Mucosa of stomach (tissue), 1 donor: ENCODE measurements around the gene MKRN3.

ENCODE experiments used
- H3K27me3 ChIP-seq: one replicate; pipeline ENCODE4 v1.7.0; 2013; ENCODE audit warnings: mild to moderate bottlenecking, low read length; ENCODE audit not compliant: control insufficient read depth, insufficient read depth
- H3K36me3 ChIP-seq: one replicate; pipeline ENCODE4 v1.7.0; 2013; ENCODE audit warnings: low read length; ENCODE audit not compliant: control insufficient read depth, insufficient read depth
- H3K4me1 ChIP-seq: one replicate; pipeline ENCODE4 v1.7.0; 2013; ENCODE audit warnings: mild to moderate bottlenecking, low read length; ENCODE audit not compliant: control insufficient read depth, insufficient read depth
- H3K4me3 ChIP-seq: one replicate; pipeline ENCODE4 v1.7.0; 2013; ENCODE audit warnings: low read length
- H3K9ac ChIP-seq: one replicate; pipeline ENCODE4 v1.7.0; 2013; ENCODE audit warnings: mild to moderate bottlenecking, low read length, moderate library complexity
- H3K9me3 ChIP-seq: one replicate; pipeline ENCODE4 v1.7.0; 2013; ENCODE audit warnings: mild to moderate bottlenecking, low read length, moderate library complexity; ENCODE audit not compliant: control insufficient read depth
- donor health status: Pancreatic carcinoma.

Gene MKRN3

GRCh38 chr15:23565395-23566070, at the start of gene MKRN3:
TSS of gene MKRN3 (plus strand) at chr15:23565674. CDS start at chr15:23565783, 109 bp downstream.
- Histone ChIP-seq H3K9ac (no peak within 1 kb of the TSS), H3K27me3 (no peaks in the 10 kb centered on the region), H3K36me3 (no peaks in the 10 kb centered on the region), H3K9me3 (no peaks in the 10 kb centered on the region), H3K4me1 (no peaks in the 10 kb centered on the region), H3K4me3 (no peak within 1 kb of the TSS)

GRCh38 chr15:23516866-23517265, 48.6 kb upstream of the MKRN3 start:
- no peak overlapping the region for H3K9ac ChIP-seq
- H3K4me1 ChIP-seq, result no peaks in the 10 kb centered on the region
- no peaks in the 10 kb centered on the region for H3K36me3 ChIP-seq
- H3K4me3 ChIP-seq, result no peak overlapping the region
- no peaks in the 10 kb centered on the region for H3K27me3 ChIP-seq
- no peaks in the 10 kb centered on the region for H3K9me3 ChIP-seq

GRCh38 chr15:23518104-23518503, 47.4 kb upstream of the MKRN3 start:
- Histone ChIP-seq H3K9ac (no peak overlapping the region), H3K4me1 (no peaks in the 10 kb centered on the region), H3K36me3 (no peaks in the 10 kb centered on the region), H3K27me3 (no peaks in the 10 kb centered on the region), H3K9me3 (no peaks in the 10 kb centered on the region), H3K4me3 (no peak overlapping the region)

- Histone ChIP-seq H3K4me1 (no peaks in the 10 kb centered on the region), H3K4me3 (no peak overlapping the region), H3K27me3 (no peaks in the 10 kb centered on the region), H3K9me3 (no peaks in the 10 kb centered on the region), H3K36me3 (no peaks in the 10 kb centered on the region), H3K9ac (no peak overlapping the region)
Measured at GRCh38 chr15:23524816-23525215, 40.7 kb upstream of the MKRN3 start.

GRCh38 chr15:23529891-23530290, 35.6 kb upstream of the MKRN3 start:
- no peaks in the 10 kb centered on the region for H3K36me3 ChIP-seq
- H3K4me1 ChIP-seq, result no peaks in the 10 kb centered on the region
- H3K27me3 ChIP-seq, result no peaks in the 10 kb centered on the region
- no peaks in the 10 kb centered on the region for H3K9me3 ChIP-seq
- no peak overlapping the region for H3K9ac ChIP-seq
- no peak overlapping the region for H3K4me3 ChIP-seq

- no peak overlapping the region for H3K4me3 ChIP-seq
- H3K9me3 ChIP-seq, result no peaks in the 10 kb centered on the region
- no peaks in the 10 kb centered on the region for H3K27me3 ChIP-seq
- no peaks in the 10 kb centered on the region for H3K4me1 ChIP-seq
- no peaks in the 10 kb centered on the region for H3K36me3 ChIP-seq
- H3K9ac ChIP-seq, result no peak overlapping the region
Measured at GRCh38 chr15:23532024-23532423, 33.5 kb upstream of the MKRN3 start.

- H3K36me3 ChIP-seq, result no peaks in the 10 kb centered on the region
- no peaks in the 10 kb centered on the region for H3K27me3 ChIP-seq
- H3K4me3 ChIP-seq, result no peak overlapping the region
Measured at GRCh38 chr15:23536659-23537058, 28.8 kb upstream of the MKRN3 start.

GRCh38 chr15:23538648-23539047, 26.8 kb upstream of the MKRN3 start:
- Histone ChIP-seq H3K9me3 (no peaks in the 10 kb centered on the region), H3K36me3 (no peaks in the 10 kb centered on the region), H3K27me3 (no peaks in the 10 kb centered on the region), H3K9ac (no peak overlapping the region), H3K4me3 (no peak overlapping the region), H3K4me1 (no peaks in the 10 kb centered on the region)

More at GRCh38 chr15:23536659-23537058, 28.8 kb upstream of the MKRN3 start:
- Histone ChIP-seq H3K9me3 (no peaks in the 10 kb centered on the region), H3K4me1 (no peaks in the 10 kb centered on the region), H3K9ac (no peak overlapping the region)

- no peaks in the 10 kb centered on the region for H3K9me3 ChIP-seq
- H3K4me3 ChIP-seq, result no peak overlapping the region
- H3K27me3 ChIP-seq, result no peaks in the 10 kb centered on the region
- no peak overlapping the region for H3K9ac ChIP-seq
- H3K4me1 ChIP-seq, result no peaks in the 10 kb centered on the region
- no peaks in the 10 kb centered on the region for H3K36me3 ChIP-seq
Measured at GRCh38 chr15:23539892-23540291, 25.6 kb upstream of the MKRN3 start.

- H3K9me3 ChIP-seq, result no peaks in the 10 kb centered on the region
- no peaks in the 10 kb centered on the region for H3K4me1 ChIP-seq
- H3K9ac ChIP-seq, result no peak overlapping the region
- H3K4me3 ChIP-seq, result no peak overlapping the region
- H3K36me3 ChIP-seq, result no peaks in the 10 kb centered on the region
- no peaks in the 10 kb centered on the region for H3K27me3 ChIP-seq
Measured at GRCh38 chr15:23546158-23546557, 19.3 kb upstream of the MKRN3 start.

- H3K9ac ChIP-seq, result no peak overlapping the region
- no peaks in the 10 kb centered on the region for H3K27me3 ChIP-seq
- no peaks in the 10 kb centered on the region for H3K9me3 ChIP-seq
Measured at GRCh38 chr15:23548071-23548470, 17.4 kb upstream of the MKRN3 start.

GRCh38 chr15:23561914-23562313, 3.6 kb upstream of the MKRN3 start:
- no peaks in the 10 kb centered on the region for H3K27me3 ChIP-seq
- no peaks in the 10 kb centered on the region for H3K36me3 ChIP-seq
- no peak overlapping the region for H3K9ac ChIP-seq
- no peak overlapping the region for H3K4me3 ChIP-seq
- no peaks in the 10 kb centered on the region for H3K9me3 ChIP-seq
- H3K4me1 ChIP-seq, result no peaks in the 10 kb centered on the region

More at GRCh38 chr15:23548071-23548470, 17.4 kb upstream of the MKRN3 start:
- H3K4me1 ChIP-seq, result no peaks in the 10 kb centered on the region
- no peaks in the 10 kb centered on the region for H3K36me3 ChIP-seq
- H3K4me3 ChIP-seq, result no peak overlapping the region
